Fibroblast of lung (primary cell): Measurements from ENCODE around the gene CD52. TPM values are rescaled to one million over a fixed set of nuclear protein-coding genes. Genes with fewer than 3 reads are reported as not detected.

Source experiments
- DNase-seq, 2 donors: peaks; one replicate each; pipeline versions ENCODE4 v3.0.0 to v3.0.0-alpha.2; 2010; ENCODE audit warnings: low read depth in 2 of 2
- H2AFZ ChIP-seq: 2 replicates; pipeline ENCODE4 v1.5.1; 2012; ENCODE audit warnings: low read length, control low read depth, inconsistent platforms
- H3K27ac ChIP-seq: 2 replicates; pipeline ENCODE4 v1.5.1; 2011; ENCODE audit warnings: low read length, control low read depth; ENCODE audit not compliant: insufficient read depth
- H3K27me3 ChIP-seq: 2 replicates; pipeline ENCODE4 v1.5.1; 2011; ENCODE audit warnings: mild to moderate bottlenecking, low read length; ENCODE audit not compliant: control insufficient read depth, insufficient read depth
- H3K36me3 ChIP-seq: 2 replicates; pipeline ENCODE4 v1.5.1; 2011; ENCODE audit warnings: low read length; ENCODE audit not compliant: control insufficient read depth, insufficient read depth
- H3K4me1 ChIP-seq: 2 replicates; pipeline ENCODE4 v1.5.1; 2011; ENCODE audit warnings: low read length; ENCODE audit not compliant: control insufficient read depth, insufficient read depth; ENCODE audit errors: extremely low read depth
- H3K4me2 ChIP-seq: 2 replicates; pipeline ENCODE4 v1.5.1; 2011; ENCODE audit warnings: low read length, control low read depth; ENCODE audit not compliant: insufficient read depth; ENCODE audit errors: extremely low read depth
- H3K4me3 ChIP-seq, 4 experiments: fragments of 200-600 bp in 1 of 4; sonication (generic) in 1 of 4; replicated peaks in 1 of 4; 2 replicates each; pipeline ENCODE4 v1.5.1; 2011 to 2016; ENCODE audit warnings: low read length in 4 of 4, low read depth in 3 of 4, mild to moderate bottlenecking in 3 of 4, control low read depth in 2 of 4, inconsistent platforms in 1 of 4, mixed read lengths in 1 of 4; ENCODE audit not compliant: insufficient read depth in 1 of 4; ENCODE audit errors: control extremely low read depth in 1 of 4
- H3K79me2 ChIP-seq: 2 replicates; pipeline ENCODE4 v1.5.1; 2012; ENCODE audit warnings: mild to moderate bottlenecking, low read length, inconsistent platforms; ENCODE audit not compliant: control insufficient read depth, insufficient read depth
- H3K9ac ChIP-seq: 2 replicates; pipeline ENCODE4 v1.5.1; 2011; ENCODE audit warnings: mild to moderate bottlenecking, low read length, control low read depth; ENCODE audit not compliant: insufficient read depth
- H3K9me3 ChIP-seq: 2 replicates; pipeline ENCODE4 v1.5.1; 2012; ENCODE audit warnings: low read depth, low read length; ENCODE audit not compliant: control insufficient read depth, insufficient read depth
- H4K20me1 ChIP-seq: 2 replicates; pipeline ENCODE4 v1.5.1; 2011; ENCODE audit warnings: low read length; ENCODE audit not compliant: control insufficient read depth, insufficient read depth; ENCODE audit errors: extremely low read depth
- CTCF ChIP-seq, 2 donors: IDR thresholded peaks in 1 of 2; conservative IDR thresholded peaks in 1 of 2; 1 replicate in 1 of 2; 2 replicates in 1 of 2; pipeline ENCODE4 v1.5.1; 2011 to 2012; ENCODE audit warnings: low read length in 2 of 2, control low read depth in 1 of 2, inconsistent platforms in 1 of 2, low read depth in 1 of 2, mild to moderate bottlenecking in 1 of 2
- EZH2 ChIP-seq: IDR thresholded peaks from 2 replicates; pipeline ENCODE4 v1.5.1; 2012; ENCODE audit warnings: low read length, control low read depth, mild to moderate bottlenecking; ENCODE audit errors: missing control alignments
- polyA plus RNA-seq, 2 donors: library from polyadenylated mRNA; depleted of rRNA in 1 of 2; stranded (reverse) in 1 of 2; unstranded in 1 of 2; fragments of >200 nt; gene quantifications; 2 replicates each; pipeline ENCODE4 v1.2.1, GENCODE V29; 2011 to 2012; ENCODE audit warnings: missing spikeins in 1 of 2
- total RNA-seq: library from RNA; depleted of rRNA; stranded (reverse); fragments of >200 nt; gene quantifications from 2 replicates; pipeline ENCODE4 v1.2.1, GENCODE V29; 2014

Gene CD52
- total and polyA plus RNA-seq, 2 donors (not counting 1 experiment from before 2014, with no cell fraction given) = 0.31 TPM; not detected in 1

- no peak overlapping the region for H2AFZ ChIP-seq
- DNase-seq = no peak
- no peaks in the 10 kb centered on the region for H3K79me2 ChIP-seq
- peaks cover 21% of the 10 kb centered on the region for H3K4me1 ChIP-seq
- no peak overlapping the region for H3K9ac ChIP-seq
- H3K9me3 ChIP-seq = no peaks in the 10 kb centered on the region
- TF ChIP-seq EZH2 (no peak), CTCF (conservative IDR thresholded peaks at IDR 0.05 in 1 of 2, IDR thresholded peaks at IDR 0.05 in 1 of 2; ENCODE audit: low read depth in 1 of 2, low read length in 2 of 2) (no peak)
- no peaks in the 10 kb centered on the region for H3K27me3 ChIP-seq
- no peak overlapping the region for H3K4me2 ChIP-seq
- no peak overlapping the region for H3K4me3 ChIP-seq
- H3K36me3 ChIP-seq = peaks cover 6% of the 10 kb centered on the region
- H3K27ac ChIP-seq = no peak overlapping the region
- H4K20me1 ChIP-seq = no peaks in the 10 kb centered on the region
These were observed 28.3 kb upstream of the CD52 start for GRCh38 chr1:26289158-26290059.

- H3K4me3 ChIP-seq = no peak overlapping the region
- H3K9ac ChIP-seq = no peak overlapping the region
- DNase-seq = no peak
- H3K9me3 ChIP-seq = no peaks in the 10 kb centered on the region
- H3K4me2 ChIP-seq = no peak overlapping the region
- H3K4me1 ChIP-seq = peaks cover 12% of the 10 kb centered on the region
- H2AFZ ChIP-seq = no peak overlapping the region
- no peaks in the 10 kb centered on the region for H4K20me1 ChIP-seq
- TF ChIP-seq EZH2 = no peak
- TF ChIP-seq CTCF (conservative IDR thresholded peaks at IDR 0.05 in 1 of 2, IDR thresholded peaks at IDR 0.05 in 1 of 2; ENCODE audit: low read depth in 1 of 2, low read length in 2 of 2) = no peak
- peaks cover 2% of the 10 kb centered on the region for H3K36me3 ChIP-seq
- no peaks in the 10 kb centered on the region for H3K79me2 ChIP-seq
- H3K27ac ChIP-seq = no peak overlapping the region
- no peaks in the 10 kb centered on the region for H3K27me3 ChIP-seq
These were observed 27.5 kb upstream of the CD52 start for GRCh38 chr1:26290122-26290881.

- H3K27ac ChIP-seq = no peak overlapping the region
- H3K4me2 ChIP-seq = no peak overlapping the region
- no peak for DNase-seq
- no peak overlapping the region for H3K9ac ChIP-seq
- no peaks in the 10 kb centered on the region for H3K36me3 ChIP-seq
- H3K4me3 ChIP-seq = no peak overlapping the region
- no peaks in the 10 kb centered on the region for H3K79me2 ChIP-seq
- no peak overlapping the region for H2AFZ ChIP-seq
- peaks cover 10% of the 10 kb centered on the region for H3K4me1 ChIP-seq
- no peaks in the 10 kb centered on the region for H3K27me3 ChIP-seq
- no peaks in the 10 kb centered on the region for H3K9me3 ChIP-seq
- no peak for TF ChIP-seq EZH2
- TF ChIP-seq CTCF (conservative IDR thresholded peaks at IDR 0.05 in 1 of 2, IDR thresholded peaks at IDR 0.05 in 1 of 2; ENCODE audit: low read depth in 1 of 2, low read length in 2 of 2) = no peak
- no peaks in the 10 kb centered on the region for H4K20me1 ChIP-seq
These were observed 26.9 kb upstream of the CD52 start for GRCh38 chr1:26290882-26291261.
